HEK293 (cell line): ENCODE measurements around the gene UBA3.

Source experiments
- CTCF ChIA-PET: fragments of 350-600 bp; formaldehyde crosslinking; extraction: SDS; loops from one replicate; lab custom pipeline; 2021; ENCODE audit warnings: antibody characterized with exemption; lab: Yijun Ruan, JAX
- POLR2A ChIA-PET: fragments of 300-600 bp; formaldehyde crosslinking; extraction: SDS; loops from one replicate; lab custom pipeline; 2020; ENCODE audit warnings: antibody characterized with exemption, inconsistent platforms; lab: Yijun Ruan, JAX
- H3K27ac ChIP-seq: fragments of 200-500 bp; sonication (Bioruptor generic); 2 replicates; pipeline ENCODE4 v1.5.1; 2014; ENCODE audit warnings: low read depth, low read length, control low read depth, inconsistent platforms; ENCODE audit errors: extremely low read depth
- H3K36me3 ChIP-seq, 2 experiments: fragments of 200-500 bp in 1 of 2; sonication (Bioruptor generic) in 1 of 2; 1 replicate in 1 of 2; 2 replicates in 1 of 2; pipeline ENCODE4 v1.5.1; 2014 to 2017; ENCODE audit warnings: inconsistent platforms in 2 of 2, low read length in 2 of 2; ENCODE audit not compliant: control insufficient read depth in 2 of 2, insufficient read depth in 1 of 2
- H3K4me1 ChIP-seq: fragments of 200-500 bp; sonication (Bioruptor generic); 2 replicates; pipeline ENCODE4 v1.5.1; 2014; ENCODE audit warnings: mild to moderate bottlenecking, low read length, inconsistent platforms; ENCODE audit not compliant: control insufficient read depth, insufficient read depth
- H3K4me3 ChIP-seq: 2 replicates; pipeline ENCODE4 v1.5.1; 2011; ENCODE audit warnings: low read depth, mild to moderate bottlenecking, control low read depth, low read length, moderate library complexity
- H3K9me3 ChIP-seq: fragments of 200-500 bp; sonication (Bioruptor generic); 2 replicates; pipeline ENCODE4 v1.5.1; 2014; ENCODE audit warnings: low read depth, low read length, inconsistent platforms; ENCODE audit not compliant: control insufficient read depth, insufficient read depth
- BCL11B ChIP-seq: fragments of 450-650 bp; formaldehyde crosslinking; IDR thresholded peaks from 2 replicates; pipeline ENCODE4 v1.5.1; 2016; ENCODE audit warnings: low read depth, missing biosample characterization, missing genetic modification characterization
- ELK4 ChIP-seq: IDR thresholded peaks from 2 replicates; pipeline ENCODE4 v1.6.1; 2011; ENCODE audit warnings: mild to moderate bottlenecking, low read depth, low read length, borderline replicate concordance
- FEZF1 ChIP-seq: fragments of 450-650 bp; formaldehyde crosslinking; IDR thresholded peaks from 2 replicates; pipeline ENCODE4 v1.5.1; 2016; ENCODE audit warnings: missing biosample characterization, missing genetic modification characterization
- HOXC10 ChIP-seq: sonication (generic); formaldehyde crosslinking; IDR thresholded peaks from 2 replicates; pipeline ENCODE4 v1.8.1; 2023; ENCODE audit warnings: mild to moderate bottlenecking, missing genetic modification reagents
- IKZF3 ChIP-seq: fragments of 450-650 bp; IDR thresholded peaks from 2 replicates; pipeline ENCODE4 v1.5.0; 2018; ENCODE audit warnings: missing biosample characterization, mild to moderate bottlenecking, missing genetic modification characterization, moderate library complexity
- SP3 ChIP-seq: fragments of 450-650 bp; formaldehyde crosslinking; IDR thresholded peaks from 2 replicates; pipeline ENCODE4 v1.5.1; 2016; ENCODE audit warnings: missing biosample characterization, missing genetic modification characterization
- TCF7L2 ChIP-seq: IDR thresholded peaks from 2 replicates; pipeline ENCODE4 v1.6.1; 2011; ENCODE audit warnings: low read depth, mild to moderate bottlenecking, inconsistent platforms, low read length, moderate library complexity, borderline replicate concordance
- WT1 ChIP-seq: fragments of 450-650 bp; formaldehyde crosslinking; IDR thresholded peaks from 2 replicates; pipeline ENCODE4 v1.5.1; 2016; ENCODE audit warnings: missing biosample characterization, missing genetic modification characterization
- ZNF155 ChIP-seq: fragments of 450-650 bp; formaldehyde crosslinking; IDR thresholded peaks from 2 replicates; pipeline ENCODE4 v1.5.1; 2016; ENCODE audit warnings: missing biosample characterization, missing genetic modification characterization
- ZNF19 ChIP-seq: fragments of 450-650 bp; formaldehyde crosslinking; IDR thresholded peaks from 2 replicates; pipeline ENCODE4; 2016; ENCODE audit warnings: missing biosample characterization, missing genetic modification characterization, low read depth
- ZNF223 ChIP-seq: fragments of 450-650 bp; formaldehyde crosslinking; IDR thresholded peaks from 2 replicates; pipeline ENCODE4 v1.5.1; 2016; ENCODE audit warnings: missing biosample characterization, missing genetic modification characterization
- ZNF248 ChIP-seq: fragments of 450-650 bp; formaldehyde crosslinking; IDR thresholded peaks from 2 replicates; pipeline ENCODE4 v1.5.1; 2017; ENCODE audit warnings: missing biosample characterization, missing genetic modification characterization
- ZNF292 ChIP-seq: fragments of 450-650 bp; formaldehyde crosslinking; IDR thresholded peaks from 2 replicates; pipeline ENCODE4 v1.5.1; 2016; ENCODE audit warnings: low read depth, missing biosample characterization, missing genetic modification characterization, borderline replicate concordance
- ZNF302 ChIP-seq: fragments of 450-650 bp; formaldehyde crosslinking; IDR thresholded peaks from 2 replicates; pipeline ENCODE4 v1.5.1; 2016; ENCODE audit warnings: missing biosample characterization, missing genetic modification characterization, low read depth
- ZNF394 ChIP-seq: fragments of 450-650 bp; formaldehyde crosslinking; IDR thresholded peaks from 2 replicates; pipeline ENCODE4 v1.5.1; 2016; ENCODE audit warnings: missing biosample characterization, missing genetic modification characterization, mild to moderate bottlenecking, moderate library complexity, borderline replicate concordance
- ZNF398 ChIP-seq: fragments of 450-650 bp; formaldehyde crosslinking; IDR thresholded peaks from 2 replicates; pipeline ENCODE4 v1.5.1; 2017; ENCODE audit warnings: missing biosample characterization, missing genetic modification characterization
- ZNF518A ChIP-seq: fragments of 450-650 bp; formaldehyde crosslinking; conservative IDR thresholded peaks from 2 replicates; pipeline ENCODE4 v1.5.1; 2016; ENCODE audit warnings: low read depth, missing biosample characterization, missing genetic modification characterization
- ZNF560 ChIP-seq: fragments of 450-650 bp; formaldehyde crosslinking; IDR thresholded peaks from 2 replicates; pipeline ENCODE4 v1.5.1; 2017; ENCODE audit warnings: missing biosample characterization, missing genetic modification characterization, borderline replicate concordance
- ZNF664 ChIP-seq: fragments of 450-650 bp; formaldehyde crosslinking; IDR thresholded peaks from 2 replicates; pipeline ENCODE4 v1.5.1; 2016; ENCODE audit warnings: missing biosample characterization, missing genetic modification characterization
- ZNF776 ChIP-seq: fragments of 450-650 bp; formaldehyde crosslinking; IDR thresholded peaks from 2 replicates; pipeline ENCODE4 v1.5.0; 2017; ENCODE audit warnings: missing biosample characterization, missing genetic modification characterization, borderline replicate concordance
- TF ChIP-seq, protein P1 (sequence below): fragments of 450-650 bp; formaldehyde crosslinking; IDR thresholded peaks from 2 replicates; pipeline ENCODE4 v1.5.1; 2016; ENCODE audit warnings: missing biosample characterization, missing genetic modification characterization, borderline replicate concordance

UBA3 gene

DNA sequence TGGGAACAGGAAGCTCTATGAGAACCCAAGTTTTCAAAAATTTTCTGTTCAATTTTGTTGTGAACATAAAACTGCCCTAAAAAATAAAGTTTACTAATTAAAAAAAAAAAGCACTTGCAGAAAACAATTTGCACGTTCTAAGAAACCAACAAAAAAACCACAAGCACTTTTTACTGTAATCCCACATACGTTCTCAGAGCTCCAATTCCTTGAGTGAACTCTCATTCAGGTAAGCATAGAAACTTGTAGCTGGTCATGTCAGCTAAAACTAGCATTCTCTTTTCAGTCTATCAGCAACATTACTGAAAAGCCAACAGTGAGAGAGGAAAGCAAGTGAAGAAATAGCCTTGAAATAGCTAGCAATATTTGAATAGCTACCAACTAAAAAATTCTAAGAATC, 16.5 kb downstream of the UBA3 start:
- peaks cover 17 to 61% of the 10 kb centered on the region in 2 experiments for H3K36me3 ChIP-seq
- ChIA-PET CTCF (interaction anchor here (0.6 kb wide), 1 partner anchor 1044 kb away, joined by 3 read pairs; no protein-coding TSS in a partner anchor), POLR2A (no interaction called here)
- H3K4me3 ChIP-seq = no peak overlapping the region
- H3K4me1 ChIP-seq = no peaks in the 10 kb centered on the region
- H3K27ac ChIP-seq = no peak overlapping the region
- no peaks in the 10 kb centered on the region for H3K9me3 ChIP-seq
- TF ChIP-seq ZNF19 (tag by site-specific recombination) (no peak), ZNF292 (tag by site-specific recombination) (no peak), ZNF223 (tag by site-specific recombination) (no peak), ZNF560 (tag by site-specific recombination) (no peak)
- TF ChIP-seq, all 188 proteins: peak for 0

GRCh38 chr3:69059688-69060087, 20.5 kb downstream of the UBA3 start:
- POLR2A ChIA-PET = no interaction called here
- CTCF ChIA-PET = no interaction called here
- no peak overlapping the region for H3K4me3 ChIP-seq
- H3K27ac ChIP-seq = no peak overlapping the region
- no peaks in the 10 kb centered on the region for H3K4me1 ChIP-seq
- no peaks in the 10 kb centered on the region for H3K9me3 ChIP-seq
- TF ChIP-seq WT1 (tag by site-specific recombination) (no peak), ZNF248 (no peak), SP3 (tag by site-specific recombination) (no peak), ZNF394 (tag by site-specific recombination) (no peak), IKZF3 (no peak), ZNF398 (tag by site-specific recombination) (no peak), ZNF155 (tag by site-specific recombination) (no peak), ZNF776 (tag by site-specific recombination) (no peak), FEZF1 (no peak), ZNF19 (tag by site-specific recombination) (no peak), BCL11B (tag by site-specific recombination) (no peak), ZNF664 (tag by site-specific recombination) (no peak), HOXC10 (CRISPR knock-in tag) (no peak), ZNF518A (tag by site-specific recombination) (no peak), ZNF302 (no peak), ELK4 (no peak), TCF7L2 (no peak)
- TF ChIP-seq, protein P1, sequence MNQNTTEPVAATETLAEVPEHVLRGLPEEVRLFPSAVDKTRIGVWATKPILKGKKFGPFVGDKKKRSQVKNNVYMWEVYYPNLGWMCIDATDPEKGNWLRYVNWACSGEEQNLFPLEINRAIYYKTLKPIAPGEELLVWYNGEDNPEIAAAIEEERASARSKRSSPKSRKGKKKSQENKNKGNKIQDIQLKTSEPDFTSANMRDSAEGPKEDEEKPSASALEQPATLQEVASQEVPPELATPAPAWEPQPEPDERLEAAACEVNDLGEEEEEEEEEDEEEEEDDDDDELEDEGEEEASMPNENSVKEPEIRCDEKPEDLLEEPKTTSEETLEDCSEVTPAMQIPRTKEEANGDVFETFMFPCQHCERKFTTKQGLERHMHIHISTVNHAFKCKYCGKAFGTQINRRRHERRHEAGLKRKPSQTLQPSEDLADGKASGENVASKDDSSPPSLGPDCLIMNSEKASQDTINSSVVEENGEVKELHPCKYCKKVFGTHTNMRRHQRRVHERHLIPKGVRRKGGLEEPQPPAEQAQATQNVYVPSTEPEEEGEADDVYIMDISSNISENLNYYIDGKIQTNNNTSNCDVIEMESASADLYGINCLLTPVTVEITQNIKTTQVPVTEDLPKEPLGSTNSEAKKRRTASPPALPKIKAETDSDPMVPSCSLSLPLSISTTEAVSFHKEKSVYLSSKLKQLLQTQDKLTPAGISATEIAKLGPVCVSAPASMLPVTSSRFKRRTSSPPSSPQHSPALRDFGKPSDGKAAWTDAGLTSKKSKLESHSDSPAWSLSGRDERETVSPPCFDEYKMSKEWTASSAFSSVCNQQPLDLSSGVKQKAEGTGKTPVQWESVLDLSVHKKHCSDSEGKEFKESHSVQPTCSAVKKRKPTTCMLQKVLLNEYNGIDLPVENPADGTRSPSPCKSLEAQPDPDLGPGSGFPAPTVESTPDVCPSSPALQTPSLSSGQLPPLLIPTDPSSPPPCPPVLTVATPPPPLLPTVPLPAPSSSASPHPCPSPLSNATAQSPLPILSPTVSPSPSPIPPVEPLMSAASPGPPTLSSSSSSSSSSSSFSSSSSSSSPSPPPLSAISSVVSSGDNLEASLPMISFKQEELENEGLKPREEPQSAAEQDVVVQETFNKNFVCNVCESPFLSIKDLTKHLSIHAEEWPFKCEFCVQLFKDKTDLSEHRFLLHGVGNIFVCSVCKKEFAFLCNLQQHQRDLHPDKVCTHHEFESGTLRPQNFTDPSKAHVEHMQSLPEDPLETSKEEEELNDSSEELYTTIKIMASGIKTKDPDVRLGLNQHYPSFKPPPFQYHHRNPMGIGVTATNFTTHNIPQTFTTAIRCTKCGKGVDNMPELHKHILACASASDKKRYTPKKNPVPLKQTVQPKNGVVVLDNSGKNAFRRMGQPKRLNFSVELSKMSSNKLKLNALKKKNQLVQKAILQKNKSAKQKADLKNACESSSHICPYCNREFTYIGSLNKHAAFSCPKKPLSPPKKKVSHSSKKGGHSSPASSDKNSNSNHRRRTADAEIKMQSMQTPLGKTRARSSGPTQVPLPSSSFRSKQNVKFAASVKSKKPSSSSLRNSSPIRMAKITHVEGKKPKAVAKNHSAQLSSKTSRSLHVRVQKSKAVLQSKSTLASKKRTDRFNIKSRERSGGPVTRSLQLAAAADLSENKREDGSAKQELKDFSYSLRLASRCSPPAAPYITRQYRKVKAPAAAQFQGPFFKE (tag by site-specific recombination) = no peak
- TF ChIP-seq, all 188 proteins: peak for 0
- peaks cover 29 to 76% of the 10 kb centered on the region in 2 experiments for H3K36me3 ChIP-seq
